ENCODE measurements around the gene EPN1.

Gene EPN1

GRCh38 chr19:55674841-55675660 lies at the start of gene EPN1:
Gene EPN1, plus strand, starts transcription at chr19:55675226. Its CDS starts 3,402 bp downstream, at chr19:55678628.
- DNase-seq = peak; percentile 95 to 97 (median 97)

- no peak for DNase-seq
Measured at GRCh38 chr19:55626350-55626749, 48.7 kb upstream of the EPN1 start.

GRCh38 chr19:55632463-55632834 lies 42.6 kb upstream of the EPN1 start:
- DNase-seq = peak; percentile 81 to 96 (median 94)

GRCh38 chr19:55633861-55634260 lies 41.2 kb upstream of the EPN1 start:
- DNase-seq = no peak

DNA sequence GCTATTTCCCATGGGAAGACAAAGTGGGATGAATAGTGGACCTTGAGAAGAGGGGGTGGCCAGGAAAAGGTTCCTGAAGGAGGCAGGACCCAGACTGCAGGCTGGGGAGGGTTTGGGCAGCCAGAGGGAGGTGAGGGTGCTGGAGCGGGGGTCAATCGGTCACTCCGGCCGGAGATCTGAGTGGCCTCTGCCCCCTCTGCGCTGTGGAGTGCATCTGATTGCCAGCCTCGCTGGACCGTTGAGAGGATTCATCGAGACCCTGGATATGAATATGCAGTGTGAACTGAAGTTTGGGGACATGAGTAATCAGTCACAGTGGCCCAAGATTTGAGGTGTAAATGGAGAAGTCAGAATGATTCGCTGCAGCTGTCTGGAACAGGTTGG lies 39.7 kb upstream of the EPN1 start:
- DNase-seq = no peak

GRCh38 chr19:55635856-55636440 lies 39.1 kb upstream of the EPN1 start:
- no peak for DNase-seq

DNA sequence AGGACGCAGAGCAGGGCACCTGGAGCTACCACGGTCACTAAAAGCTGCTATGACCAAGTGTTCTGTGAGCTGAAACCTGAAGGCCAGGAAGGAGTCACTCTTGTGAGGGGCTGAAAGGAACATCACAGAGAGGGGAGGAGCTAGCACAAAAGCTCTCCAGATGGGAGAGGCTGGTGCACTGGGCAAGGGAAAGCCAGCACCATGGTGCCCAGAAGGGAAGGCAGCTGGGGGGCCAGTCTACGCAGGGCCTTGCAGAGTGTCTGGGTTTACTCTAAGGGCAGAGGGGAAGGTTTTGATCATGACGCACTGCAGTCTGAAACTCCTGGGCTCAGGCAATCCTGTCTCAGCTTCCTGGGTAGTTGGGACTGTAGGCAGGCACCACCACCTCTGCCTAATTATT lies 38.3 kb upstream of the EPN1 start:
- DNase-seq = no peak

- DNase-seq = no peak
Measured at GRCh38 chr19:55637534-55637933, 37.5 kb upstream of the EPN1 start.

- DNase-seq = peak in 2 of 3 experiments; percentile 26 to 46
Measured at GRCh38 chr19:55638864-55639359, 36.1 kb upstream of the EPN1 start.

DNA sequence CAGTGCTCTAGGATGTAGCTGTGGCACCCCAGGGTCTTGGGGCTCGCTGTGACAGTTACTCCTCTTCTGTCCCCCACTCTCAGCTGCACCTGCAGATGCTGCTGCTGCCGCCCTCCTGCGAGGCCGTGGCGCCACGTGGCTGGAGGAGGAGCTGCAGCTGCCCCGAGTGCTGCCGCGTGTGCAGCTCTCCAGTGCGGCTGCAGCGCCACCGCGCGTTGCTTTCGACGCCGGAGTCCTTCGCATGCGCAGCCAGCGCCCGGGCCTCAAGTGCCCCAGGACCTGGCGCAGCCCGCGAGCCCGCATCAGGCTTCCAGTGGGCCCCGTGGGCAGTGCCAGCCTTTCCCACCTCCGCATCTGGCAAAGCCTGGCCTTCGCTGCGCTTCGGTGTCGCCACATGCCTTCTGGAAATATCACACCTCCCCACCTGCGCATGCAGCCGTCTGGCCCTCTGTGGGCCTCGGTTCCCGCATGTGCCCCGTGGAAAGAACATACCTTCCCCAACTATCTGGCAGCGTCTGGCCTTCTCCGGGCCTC lies 34.9 kb upstream of the EPN1 start:
- DNase-seq = peak; percentile 58 to 91 (median 86)

- peak; percentile 73 to 84 (median 77) for DNase-seq
Measured at GRCh38 chr19:55640577-55641425, 34.2 kb upstream of the EPN1 start, which contains the start of gene ZNF580. Gene ZNF580, plus strand, starts transcription at chr19:55641002. Its CDS starts 1,507 bp downstream, at chr19:55642509.

DNA sequence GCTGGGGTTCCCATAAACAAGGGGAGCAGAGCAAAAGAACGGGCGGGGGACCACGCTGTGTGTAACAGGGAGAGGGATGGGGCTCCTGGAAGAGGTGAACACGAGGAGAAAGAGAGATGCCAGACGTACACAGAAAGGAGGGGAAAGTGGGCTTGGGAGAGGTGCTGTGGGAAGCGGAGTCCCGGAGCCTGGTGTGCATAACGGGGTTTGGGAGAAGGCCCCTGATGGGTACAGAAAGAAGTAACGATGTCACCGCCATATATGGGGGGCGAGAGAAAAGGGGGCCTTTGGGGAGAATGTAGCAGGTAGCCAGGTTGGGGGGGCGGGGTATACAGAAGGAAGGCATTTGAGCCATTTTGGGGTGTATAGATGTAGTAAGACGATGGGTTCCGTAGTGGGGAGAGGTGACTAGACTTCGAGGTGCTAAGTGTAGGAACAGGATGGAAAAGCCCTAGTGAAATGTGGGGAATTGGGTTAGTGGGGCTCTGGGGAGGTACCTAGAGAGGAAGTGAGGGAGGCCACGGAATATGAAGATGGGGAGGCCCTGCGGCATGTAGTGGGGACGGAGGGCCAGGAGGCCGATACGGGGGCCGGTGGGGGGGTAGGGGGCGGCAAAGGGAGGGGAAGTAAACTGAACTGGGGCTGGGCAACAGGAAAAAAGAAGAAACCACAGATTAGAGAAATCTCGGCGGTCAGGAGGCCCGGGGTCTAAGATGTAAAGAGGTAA lies 33.4 kb upstream of the EPN1 start:
- DNase-seq = peak in 1 of 3 experiments; percentile 48

- peak in 2 of 3 experiments; percentile 29 to 45 for DNase-seq
Measured at GRCh38 chr19:55642153-55643002, 32.6 kb upstream of the EPN1 start.

GRCh38 chr19:55643003-55643886 lies 31.8 kb upstream of the EPN1 start, which contains the start of gene ZNF581:
Gene ZNF581, plus strand, starts transcription at chr19:55643649. Its CDS starts 923 bp downstream, at chr19:55644572.
- DNase-seq = peak; percentile 57 to 70 (median 62)

- DNase-seq = no peak
Measured at GRCh38 chr19:55643887-55644176, 31.2 kb upstream of the EPN1 start.

GRCh38 chr19:55644191-55644833 lies 30.7 kb upstream of the EPN1 start:
- DNase-seq = no peak

DNA sequence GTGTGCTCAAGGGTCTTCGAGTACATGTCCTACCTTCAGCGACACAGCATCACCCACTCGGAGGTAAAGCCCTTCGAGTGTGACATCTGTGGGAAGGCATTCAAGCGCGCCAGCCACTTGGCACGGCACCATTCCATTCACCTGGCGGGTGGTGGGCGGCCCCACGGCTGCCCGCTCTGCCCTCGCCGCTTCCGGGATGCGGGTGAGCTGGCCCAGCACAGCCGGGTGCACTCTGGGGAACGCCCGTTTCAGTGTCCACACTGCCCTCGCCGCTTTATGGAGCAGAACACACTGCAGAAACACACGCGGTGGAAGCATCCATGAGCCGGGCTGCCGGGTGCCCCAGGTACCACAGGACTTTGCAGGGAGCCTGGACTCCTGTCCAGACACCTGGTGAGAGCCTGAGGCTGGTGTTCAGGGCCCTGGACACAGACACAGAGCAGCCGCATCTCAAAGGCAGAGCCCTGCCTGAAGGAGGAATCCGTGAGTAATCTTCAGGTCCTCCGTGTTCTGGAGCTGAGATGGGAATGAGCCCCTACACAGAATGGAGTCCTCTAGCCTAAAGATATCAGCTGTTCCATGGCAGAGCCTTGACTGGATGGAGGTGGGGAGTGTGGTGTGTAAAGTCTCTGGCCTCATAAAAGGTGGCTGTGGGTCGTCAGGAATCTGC lies 30.0 kb upstream of the EPN1 start:
- DNase-seq = no peak

DNA sequence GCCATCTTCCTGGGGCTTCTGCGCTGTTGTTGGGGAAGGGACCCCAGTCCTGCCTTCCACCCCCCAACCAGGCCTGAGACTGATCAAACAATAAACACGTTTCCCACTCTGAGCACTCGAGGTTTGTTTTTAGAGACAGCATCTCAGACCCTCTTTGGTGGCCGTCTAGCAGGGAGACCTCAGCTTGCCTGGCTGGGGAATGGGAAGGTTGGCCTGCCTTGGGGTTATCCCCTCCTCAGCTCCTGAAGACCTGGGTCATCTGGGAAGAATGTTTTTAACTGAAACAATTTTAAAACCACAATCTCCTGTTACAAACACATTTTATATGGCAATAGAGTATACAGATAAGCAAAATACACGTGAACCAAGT lies 29.5 kb upstream of the EPN1 start:
- DNase-seq = no peak
